ENCODE results near the gene SLC39A8. TPM values are rescaled to one million over a fixed set of nuclear protein-coding genes. Genes with fewer than 3 reads are reported as not detected.
"Not testable (repeated sequence)": the region's sequence is repeated elsewhere in the genome, so short reads cannot be mapped to it uniquely, and the experiment has no call there.

The SLC39A8 gene
- total and polyA plus RNA-seq, 5 donors from 2014 or later, result 18.6 to 29.8 (median 23.7) TPM

GRCh38 chr4:102250341-102250740, 94.9 kb downstream of the SLC39A8 start:
- Histone ChIP-seq H3K27me3 (ENCODE audit: control insufficient read depth, insufficient read depth, low read length) (no peaks in the 10 kb centered on the region), H3K9me3 (ENCODE audit: control insufficient read depth in 2 of 2, low read length in 2 of 2) (no peaks in the 10 kb centered on the region), H3K4me1 (ENCODE audit: control insufficient read depth, insufficient read depth, low read length, poor library complexity, severe bottlenecking) (no peaks in the 10 kb centered on the region), H3K36me3 (ENCODE audit: control insufficient read depth, insufficient read depth, low read length) (no peaks in the 10 kb centered on the region), H3K4me3 (ENCODE audit: low read depth, low read length) (no peak overlapping the region), H3K27ac (ENCODE audit: insufficient read depth, low read length, poor library complexity, severe bottlenecking) (no peak overlapping the region)
- H3K4me1 Mint-ChIP-seq, result no peaks in the 10 kb centered on the region
- no peak overlapping the region for H3K27ac Mint-ChIP-seq
- no peak overlapping the region for H3K4me3 Mint-ChIP-seq
- no peak for DNase-seq
- ATAC-seq (ENCODE audit: low read depth in 2 of 2), result no peak
- H3K36me3 Mint-ChIP-seq, result no peaks in the 10 kb centered on the region
- peaks cover 6% of the 10 kb centered on the region for H3K27me3 Mint-ChIP-seq
- no peaks in the 10 kb centered on the region for H3K9me3 Mint-ChIP-seq

GRCh38 chr4:102247041-102247440, 98.2 kb downstream of the SLC39A8 start:
- H3K4me3 ChIP-seq (ENCODE audit: low read depth, low read length), result no peak overlapping the region
- H3K9me3 ChIP-seq (ENCODE audit: control insufficient read depth in 2 of 2, low read length in 2 of 2), result no peaks in the 10 kb centered on the region
- H3K4me1 Mint-ChIP-seq, result no peaks in the 10 kb centered on the region
- no peaks in the 10 kb centered on the region for H3K4me1 ChIP-seq (ENCODE audit: control insufficient read depth, insufficient read depth, low read length, poor library complexity, severe bottlenecking)
- DNase-seq (no peak), ATAC-seq (ENCODE audit: low read depth in 2 of 2) (no peak)
- H3K9me3 Mint-ChIP-seq, result peaks cover 0 to 7% (median 0%) of the 10 kb centered on the region in 7 donors
- no peak overlapping the region for H3K27ac ChIP-seq (ENCODE audit: insufficient read depth, low read length, poor library complexity, severe bottlenecking)
- H3K27me3 Mint-ChIP-seq, result peaks cover 2% of the 10 kb centered on the region
- H3K4me3 Mint-ChIP-seq, result no peak overlapping the region
- H3K27ac Mint-ChIP-seq, result no peak overlapping the region
- no peaks in the 10 kb centered on the region for H3K36me3 Mint-ChIP-seq
- H3K36me3 ChIP-seq (ENCODE audit: control insufficient read depth, insufficient read depth, low read length), result no peaks in the 10 kb centered on the region
- no peaks in the 10 kb centered on the region for H3K27me3 ChIP-seq (ENCODE audit: control insufficient read depth, insufficient read depth, low read length)

GRCh38 chr4:102246416-102246815, 98.9 kb downstream of the SLC39A8 start:
- Histone ChIP-seq H3K4me3 (ENCODE audit: low read depth, low read length) (no peak overlapping the region), H3K36me3 (ENCODE audit: control insufficient read depth, insufficient read depth, low read length) (no peaks in the 10 kb centered on the region), H3K4me1 (ENCODE audit: control insufficient read depth, insufficient read depth, low read length, poor library complexity, severe bottlenecking) (no peaks in the 10 kb centered on the region), H3K27me3 (ENCODE audit: control insufficient read depth, insufficient read depth, low read length) (no peaks in the 10 kb centered on the region), H3K27ac (ENCODE audit: insufficient read depth, low read length, poor library complexity, severe bottlenecking) (no peak overlapping the region), H3K9me3 (ENCODE audit: control insufficient read depth in 2 of 2, low read length in 2 of 2) (no peaks in the 10 kb centered on the region)
- Mint-ChIP-seq H3K4me3 (no peak overlapping the region), H3K9me3 (peaks cover 0 to 7% (median 0%) of the 10 kb centered on the region in 7 donors), H3K36me3 (no peaks in the 10 kb centered on the region), H3K27ac (no peak overlapping the region), H3K4me1 (no peaks in the 10 kb centered on the region), H3K27me3 (no peaks in the 10 kb centered on the region)
- DNase-seq (no peak), ATAC-seq (ENCODE audit: low read depth in 2 of 2) (no peak)

- no peaks in the 10 kb centered on the region for H3K4me1 ChIP-seq (ENCODE audit: control insufficient read depth, insufficient read depth, low read length, poor library complexity, severe bottlenecking)
- ATAC-seq (ENCODE audit: low read depth in 2 of 2) (no peak), DNase-seq (no peak)
- H3K27ac Mint-ChIP-seq, result no peak overlapping the region
- H3K4me3 ChIP-seq (ENCODE audit: low read depth, low read length), result no peak overlapping the region
- H3K9me3 ChIP-seq (ENCODE audit: control insufficient read depth in 2 of 2, low read length in 2 of 2), result no peaks in the 10 kb centered on the region
- no peaks in the 10 kb centered on the region for H3K27me3 ChIP-seq (ENCODE audit: control insufficient read depth, insufficient read depth, low read length)
- H3K27ac ChIP-seq (ENCODE audit: insufficient read depth, low read length, poor library complexity, severe bottlenecking), result no peak overlapping the region
- H3K36me3 ChIP-seq (ENCODE audit: control insufficient read depth, insufficient read depth, low read length), result no peaks in the 10 kb centered on the region
- peaks cover 0 to 7% (median 0%) of the 10 kb centered on the region in 7 donors for H3K9me3 Mint-ChIP-seq
- no peaks in the 10 kb centered on the region for H3K36me3 Mint-ChIP-seq
- no peaks in the 10 kb centered on the region for H3K4me1 Mint-ChIP-seq
- H3K4me3 Mint-ChIP-seq, result no peak overlapping the region
- no peaks in the 10 kb centered on the region for H3K27me3 Mint-ChIP-seq
Observed at GRCh38 chr4:102244878-102245535, 100.3 kb downstream of the SLC39A8 start.

- not testable (repeated sequence) for H3K36me3 ChIP-seq (ENCODE audit: control insufficient read depth, insufficient read depth, low read length); ATAC-seq (ENCODE audit: low read depth in 2 of 2); H3K27me3 ChIP-seq (ENCODE audit: control insufficient read depth, insufficient read depth, low read length); H3K4me3 Mint-ChIP-seq; H3K4me1 Mint-ChIP-seq; H3K27ac ChIP-seq (ENCODE audit: insufficient read depth, low read length, poor library complexity, severe bottlenecking); H3K36me3 Mint-ChIP-seq; H3K4me3 ChIP-seq (ENCODE audit: low read depth, low read length); H3K4me1 ChIP-seq (ENCODE audit: control insufficient read depth, insufficient read depth, low read length, poor library complexity, severe bottlenecking); DNase-seq; H3K9me3 ChIP-seq (ENCODE audit: control insufficient read depth in 2 of 2, low read length in 2 of 2); H3K9me3 Mint-ChIP-seq; H3K27ac Mint-ChIP-seq; H3K27me3 Mint-ChIP-seq
Observed at GRCh38 chr4:102243296-102243695, 102.0 kb downstream of the SLC39A8 start.

- Histone ChIP-seq H3K9me3 (ENCODE audit: control insufficient read depth in 2 of 2, low read length in 2 of 2) (no peaks in the 10 kb centered on the region), H3K4me3 (ENCODE audit: low read depth, low read length) (no peak overlapping the region), H3K27me3 (ENCODE audit: control insufficient read depth, insufficient read depth, low read length) (no peaks in the 10 kb centered on the region), H3K27ac (ENCODE audit: insufficient read depth, low read length, poor library complexity, severe bottlenecking) (no peak overlapping the region), H3K36me3 (ENCODE audit: control insufficient read depth, insufficient read depth, low read length) (no peaks in the 10 kb centered on the region), H3K4me1 (ENCODE audit: control insufficient read depth, insufficient read depth, low read length, poor library complexity, severe bottlenecking) (no peaks in the 10 kb centered on the region)
- Mint-ChIP-seq H3K4me3 (no peak overlapping the region), H3K9me3 (peaks cover 0 to 4% (median 0%) of the 10 kb centered on the region in 7 donors), H3K27ac (no peak overlapping the region), H3K27me3 (peaks cover 11% of the 10 kb centered on the region), H3K36me3 (no peaks in the 10 kb centered on the region), H3K4me1 (no peaks in the 10 kb centered on the region)
- DNase-seq, result no peak
- ATAC-seq (ENCODE audit: low read depth in 2 of 2), result no peak
Observed at GRCh38 chr4:102234243-102234838, 110.9 kb downstream of the SLC39A8 start.

GRCh38 chr4:102230194-102230593, 115.1 kb downstream of the SLC39A8 start:
- Mint-ChIP-seq H3K27me3 (peaks cover 11% of the 10 kb centered on the region), H3K36me3 (no peaks in the 10 kb centered on the region), H3K9me3 (peaks cover 0 to 3% (median 3%) of the 10 kb centered on the region in 7 donors), H3K4me1 (no peaks in the 10 kb centered on the region), H3K4me3 (no peak overlapping the region), H3K27ac (no peak overlapping the region)
- H3K36me3 ChIP-seq (ENCODE audit: control insufficient read depth, insufficient read depth, low read length), result no peaks in the 10 kb centered on the region
- H3K27ac ChIP-seq (ENCODE audit: insufficient read depth, low read length, poor library complexity, severe bottlenecking), result no peak overlapping the region
- no peak overlapping the region for H3K4me3 ChIP-seq (ENCODE audit: low read depth, low read length)
- no peak for DNase-seq
- H3K9me3 ChIP-seq (ENCODE audit: control insufficient read depth in 2 of 2, low read length in 2 of 2), result no peaks in the 10 kb centered on the region
- no peaks in the 10 kb centered on the region for H3K4me1 ChIP-seq (ENCODE audit: control insufficient read depth, insufficient read depth, low read length, poor library complexity, severe bottlenecking)
- ATAC-seq (ENCODE audit: low read depth in 2 of 2), result no peak
- no peaks in the 10 kb centered on the region for H3K27me3 ChIP-seq (ENCODE audit: control insufficient read depth, insufficient read depth, low read length)

GRCh38 chr4:102227388-102227787, 117.9 kb downstream of the SLC39A8 start:
- Mint-ChIP-seq H3K27ac (no peak overlapping the region), H3K4me3 (no peak overlapping the region), H3K36me3 (no peaks in the 10 kb centered on the region), H3K4me1 (no peaks in the 10 kb centered on the region), H3K9me3 (peaks cover 0 to 5% (median 3%) of the 10 kb centered on the region in 7 donors), H3K27me3 (peaks cover 7% of the 10 kb centered on the region)
- DNase-seq (no peak), ATAC-seq (ENCODE audit: low read depth in 2 of 2) (no peak)
- H3K9me3 ChIP-seq (ENCODE audit: control insufficient read depth in 2 of 2, low read length in 2 of 2), result no peaks in the 10 kb centered on the region
- H3K4me3 ChIP-seq (ENCODE audit: low read depth, low read length), result no peak overlapping the region
- H3K36me3 ChIP-seq (ENCODE audit: control insufficient read depth, insufficient read depth, low read length), result no peaks in the 10 kb centered on the region
- H3K27ac ChIP-seq (ENCODE audit: insufficient read depth, low read length, poor library complexity, severe bottlenecking), result no peak overlapping the region
- H3K27me3 ChIP-seq (ENCODE audit: control insufficient read depth, insufficient read depth, low read length), result no peaks in the 10 kb centered on the region
- no peaks in the 10 kb centered on the region for H3K4me1 ChIP-seq (ENCODE audit: control insufficient read depth, insufficient read depth, low read length, poor library complexity, severe bottlenecking)
